WERI-Rb-1 (cell line): Measurements from ENCODE around the gene TSPYL1.

Experiments
- DNase-seq: peaks from one replicate; pipeline ENCODE4 v3.0.0-alpha.2; 2020
- H3K27ac ChIP-seq: fragments of 250-450 bp; sonication (Bioruptor Pico); 2 replicates; pipeline ENCODE4 v1.5.1; 2020; ENCODE audit warnings: mild to moderate bottlenecking, moderate library complexity
- H3K27me3 ChIP-seq: fragments of 250-450 bp; sonication (Bioruptor Pico); 2 replicates; pipeline ENCODE4 v1.5.1; 2021; ENCODE audit warnings: mild to moderate bottlenecking, low read depth, moderate library complexity; ENCODE audit not compliant: insufficient read depth, severe bottlenecking
- H3K36me3 ChIP-seq: fragments of 250-450 bp; sonication (Bioruptor Pico); 2 replicates; pipeline ENCODE4 v1.5.1; 2020; ENCODE audit warnings: mild to moderate bottlenecking, moderate library complexity
- H3K4me3 ChIP-seq: 2 replicates; pipeline ENCODE4 v1.5.1; 2011; ENCODE audit warnings: low read depth, mild to moderate bottlenecking, control low read depth, low read length
- H3K9me3 ChIP-seq: fragments of 250-450 bp; sonication (Bioruptor Pico); 2 replicates; pipeline ENCODE4 v1.5.1; 2021; ENCODE audit warnings: mild to moderate bottlenecking, moderate library complexity; ENCODE audit not compliant: severe bottlenecking
- CTCF ChIP-seq: IDR thresholded peaks from 2 replicates; pipeline ENCODE4 v1.5.1; 2011; ENCODE audit warnings: low read depth, mild to moderate bottlenecking, control low read depth, inconsistent platforms, low read length

TSPYL1 gene

GRCh38 chr6:116246089-116246488, 33.6 kb downstream of the TSPYL1 start:
- no peak for TF ChIP-seq CTCF
- Histone ChIP-seq H3K4me3 (no peak overlapping the region), H3K9me3 (no peaks in the 10 kb centered on the region), H3K27ac (no peak overlapping the region), H3K36me3 (peaks cover 2% of the 10 kb centered on the region; the same call in 1 of the 2 replicates), H3K27me3 (no peaks in the 10 kb centered on the region)
- no peak for DNase-seq

- H3K27ac ChIP-seq, result no peak overlapping the region
- H3K27me3 ChIP-seq, result no peaks in the 10 kb centered on the region
- TF ChIP-seq CTCF, result no peak
- H3K4me3 ChIP-seq, result no peak overlapping the region
- DNase-seq, result no peak
- no peaks in the 10 kb centered on the region for H3K9me3 ChIP-seq
- H3K36me3 ChIP-seq, result peaks cover 2% of the 10 kb centered on the region; the same call in 1 of the 2 replicates
Observed at GRCh38 chr6:116244284-116244683, 35.4 kb downstream of the TSPYL1 start.

- no peak for TF ChIP-seq CTCF
- DNase-seq, result no peak
- Histone ChIP-seq H3K27me3 (no peaks in the 10 kb centered on the region), H3K9me3 (no peaks in the 10 kb centered on the region), H3K27ac (no peak overlapping the region), H3K36me3 (peaks cover 2% of the 10 kb centered on the region; the same call in 1 of the 2 replicates), H3K4me3 (no peak overlapping the region)
Observed at GRCh38 chr6:116239856-116240255, 39.9 kb downstream of the TSPYL1 start.

- DNase-seq, result no peak
- Histone ChIP-seq H3K9me3 (no peaks in the 10 kb centered on the region), H3K27ac (no peak overlapping the region), H3K36me3 (no peaks in the 10 kb centered on the region; the same call in 1 of the 2 replicates), H3K4me3 (no peak overlapping the region), H3K27me3 (no peaks in the 10 kb centered on the region)
- no peak for TF ChIP-seq CTCF
Observed at GRCh38 chr6:116239256-116239655, 40.5 kb downstream of the TSPYL1 start.

- Histone ChIP-seq H3K27me3 (no peaks in the 10 kb centered on the region), H3K9me3 (no peaks in the 10 kb centered on the region), H3K4me3 (no peak overlapping the region), H3K27ac (no peak overlapping the region), H3K36me3 (no peaks in the 10 kb centered on the region)
- TF ChIP-seq CTCF, result no peak
- DNase-seq, result no peak
Observed at GRCh38 chr6:116238083-116238482, 41.6 kb downstream of the TSPYL1 start.

- Histone ChIP-seq H3K27me3 (no peaks in the 10 kb centered on the region), H3K9me3 (no peaks in the 10 kb centered on the region), H3K4me3 (no peak overlapping the region), H3K36me3 (no peaks in the 10 kb centered on the region), H3K27ac (no peak overlapping the region)
- TF ChIP-seq CTCF, result no peak
- no peak for DNase-seq
Observed at GRCh38 chr6:116234689-116235088, 45.0 kb downstream of the TSPYL1 start.
